Stimulated activated CD8-positive, alpha-beta memory T cell treated with anti-CD3 and anti-CD28 coated beads, Interleukin-12 subunit alpha, Interleukin-12 subunit beta, amount 100 ng/mL, for 4 hours (primary cell): ENCODE data around the gene CYP19A1.

Source experiments
- DNase-seq: peaks from one replicate; pipeline ENCODE4 v3.0.0-alpha.2; 2020; ENCODE audit warnings: low read depth

CYP19A1 gene

GRCh38 chr15:51338496-51338895 lies at the start of gene CYP19A1:
TSS of gene CYP19A1 (minus strand) at chr15:51338596. CDS start at chr15:51242912, 95,684 bp downstream.
- no peak for DNase-seq

- DNase-seq, result no peak
Observed at GRCh38 chr15:51387699-51388041, 49.3 kb upstream of the CYP19A1 start.

- DNase-seq, result no peak
Observed at GRCh38 chr15:51386960-51387698, 48.7 kb upstream of the CYP19A1 start.

GRCh38 chr15:51386486-51386885 lies 48.1 kb upstream of the CYP19A1 start:
- DNase-seq, result no peak

- no peak for DNase-seq
Observed at GRCh38 chr15:51386029-51386428, 47.6 kb upstream of the CYP19A1 start.

- no peak for DNase-seq
Observed at GRCh38 chr15:51382787-51383186, 44.4 kb upstream of the CYP19A1 start.

GRCh38 chr15:51380999-51381806 lies 42.8 kb upstream of the CYP19A1 start:
- peak; percentile 1 for DNase-seq

GRCh38 chr15:51379390-51379789 lies 41.0 kb upstream of the CYP19A1 start:
- no peak for DNase-seq

GRCh38 chr15:51378406-51378805 lies 40.0 kb upstream of the CYP19A1 start:
- no peak for DNase-seq

- DNase-seq, result no peak
Observed at GRCh38 chr15:51377038-51377786, 38.8 kb upstream of the CYP19A1 start.

- DNase-seq, result no peak
Observed at GRCh38 chr15:51375966-51376640, 37.7 kb upstream of the CYP19A1 start.

GRCh38 chr15:51374131-51374530 lies 35.7 kb upstream of the CYP19A1 start:
- no peak for DNase-seq

- DNase-seq, result no peak
Observed at GRCh38 chr15:51371266-51371665, 32.9 kb upstream of the CYP19A1 start.

GRCh38 chr15:51369451-51369761 lies 31.0 kb upstream of the CYP19A1 start:
- no peak for DNase-seq

GRCh38 chr15:51368751-51369450 lies 30.5 kb upstream of the CYP19A1 start:
- no peak for DNase-seq

GRCh38 chr15:51368307-51368706 lies 29.9 kb upstream of the CYP19A1 start:
- no peak for DNase-seq

- DNase-seq, result no peak
Observed at GRCh38 chr15:51367322-51367976, 29.1 kb upstream of the CYP19A1 start.

GRCh38 chr15:51366920-51367319 lies 28.5 kb upstream of the CYP19A1 start:
- no peak for DNase-seq

- DNase-seq, result no peak
Observed at GRCh38 chr15:51366071-51366470, 27.7 kb upstream of the CYP19A1 start.

- DNase-seq, result no peak
Observed at GRCh38 chr15:51365417-51365816, 27.0 kb upstream of the CYP19A1 start.

GRCh38 chr15:51363383-51363782 lies 25.0 kb upstream of the CYP19A1 start:
- DNase-seq, result no peak
